GM12873 (cell line): ENCODE results near the gene BCAS1.

Experiments
- CTCF ChIP-seq: IDR thresholded peaks from 2 replicates; pipeline ENCODE4 v1.5.1; 2012; ENCODE audit warnings: low read depth, mild to moderate bottlenecking, moderate library complexity, low read length, control low read depth; ENCODE audit not compliant: insufficient read depth; ENCODE audit errors: missing control alignments

Gene BCAS1

DNA sequence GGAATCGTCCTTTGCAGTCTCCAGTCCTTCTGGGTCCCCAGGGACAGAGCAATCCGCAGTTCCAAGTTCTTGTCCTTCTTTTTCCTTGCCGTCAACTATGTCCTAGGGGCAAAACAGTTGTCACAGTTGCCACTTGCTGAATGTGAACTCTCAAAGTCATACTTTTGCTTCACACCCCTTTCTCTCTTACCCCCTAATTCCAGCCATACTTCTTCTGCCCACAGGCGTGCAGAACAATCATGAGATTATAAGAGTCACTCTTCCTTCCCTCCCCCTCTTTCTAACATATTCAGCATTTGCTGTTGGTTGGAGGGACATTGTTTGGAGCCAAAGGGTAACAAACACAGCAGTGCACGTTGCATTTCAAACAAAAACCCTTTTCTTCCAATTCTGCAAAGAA is 74.4 kb downstream of the BCAS1 start:
- TF ChIP-seq CTCF = no peak

- TF ChIP-seq CTCF = no peak
These were observed 76.3 kb downstream of the BCAS1 start for GRCh38 chr20:53994088-53994487.

- TF ChIP-seq CTCF = no peak
These were observed 77.1 kb downstream of the BCAS1 start for GRCh38 chr20:53993310-53993709.

GRCh38 chr20:53990768-53991450 is 79.5 kb downstream of the BCAS1 start:
- TF ChIP-seq CTCF = no peak

DNA sequence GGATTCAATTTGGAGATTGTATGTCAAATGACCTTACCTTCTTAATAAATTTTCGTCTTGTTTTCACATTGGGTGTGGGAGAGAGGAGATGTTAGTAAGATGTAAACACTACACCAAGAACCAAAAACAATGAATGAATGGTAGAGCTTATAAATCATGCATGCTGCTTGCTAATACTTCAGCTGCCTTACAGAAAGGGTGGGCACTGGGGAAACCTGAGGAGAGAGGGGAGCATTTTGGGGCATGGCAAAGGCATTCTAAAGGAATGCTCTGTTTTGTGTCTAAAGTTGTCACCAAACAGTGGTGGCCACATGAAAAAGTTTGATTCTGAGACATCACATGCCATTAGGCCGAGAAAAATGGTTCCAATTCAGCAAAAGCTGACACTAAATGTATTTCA is 80.4 kb downstream of the BCAS1 start:
- no peak for TF ChIP-seq CTCF

DNA sequence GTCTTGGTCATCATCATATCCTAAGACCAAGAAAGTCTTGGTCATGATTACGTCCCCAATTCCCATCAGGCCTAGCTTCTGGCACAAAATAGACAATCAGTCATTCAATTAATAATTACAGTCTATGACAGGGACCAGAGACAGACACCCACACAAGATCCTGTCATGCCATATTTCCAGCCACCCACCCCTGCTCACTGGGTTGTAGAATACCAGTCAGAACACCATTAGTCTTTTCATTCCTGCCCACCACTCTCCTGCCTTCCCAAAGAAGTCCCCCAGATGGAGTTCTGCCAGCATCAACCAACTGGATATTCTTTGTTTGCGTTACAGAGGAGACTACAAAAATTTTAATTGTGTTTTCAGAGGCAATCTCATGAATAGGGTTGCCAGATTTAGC is 81.0 kb downstream of the BCAS1 start:
- no peak for TF ChIP-seq CTCF

DNA sequence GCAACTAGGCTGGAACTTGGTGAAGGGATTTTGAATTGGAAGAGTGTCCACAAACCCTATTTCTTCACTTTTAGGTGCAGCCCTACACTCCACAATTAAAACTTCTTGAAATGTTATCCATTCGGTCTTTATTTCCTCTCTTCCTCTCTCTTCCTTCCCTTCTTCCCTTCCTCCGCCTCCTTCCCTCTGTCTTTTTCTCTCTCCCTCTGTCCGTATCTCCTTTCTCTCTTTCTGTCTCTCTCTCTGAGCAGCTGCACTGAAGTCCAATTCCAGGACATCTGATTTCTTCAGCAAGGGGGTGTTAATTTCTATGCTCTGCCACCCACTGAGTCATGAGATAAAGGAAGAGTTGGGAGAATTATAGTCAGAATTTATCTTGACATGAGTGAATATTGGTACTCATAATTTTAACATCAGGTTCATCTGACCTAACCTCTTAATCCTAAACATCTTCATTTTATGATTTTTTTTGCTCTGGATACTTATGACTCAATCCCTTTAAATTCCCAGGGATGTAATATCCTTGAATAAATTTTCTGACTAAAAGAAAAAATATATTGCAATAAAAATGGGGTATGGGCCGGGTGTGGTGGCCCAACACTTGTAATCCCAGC is 84.2 kb downstream of the BCAS1 start:
- TF ChIP-seq CTCF = no peak
